ENCODE results near the gene RBMS3. TPM values are rescaled to one million over a fixed set of nuclear protein-coding genes. Genes with fewer than 3 reads are reported as not detected.
A peak's percentile ranks its signal among the peaks of the same experiment; 100 is the strongest.

RBMS3 gene
- total RNA-seq, 1 experiment from 2014 or later = 5.9 TPM

- peaks cover 11% of the 10 kb centered on the region for H3K4me1 ChIP-seq (ENCODE audit: insufficient read depth, low read length, poor library complexity, severe bottlenecking)
- TF ChIP-seq CTCF (conservative IDR thresholded peaks at IDR 0.05; ENCODE audit: low read depth, low read length) = no peak
- no peak for TF ChIP-seq EZH2 (IDR thresholded peaks at IDR 0.05; ENCODE audit: borderline replicate concordance, low read depth, low read length, poor library complexity, severe bottlenecking)
- H3K36me3 ChIP-seq (ENCODE audit: insufficient read depth, low read length, poor library complexity, severe bottlenecking) = no peaks in the 10 kb centered on the region
- no peaks in the 10 kb centered on the region for H3K9me3 ChIP-seq (ENCODE audit: low read depth, low read length, poor library complexity, severe bottlenecking)
- BruUV-seq (replicated peaks) = no TSS peak
- CTCF ChIA-PET = no interaction called here
- POLR2A ChIA-PET (ENCODE audit: low non-redundant PET) = no interaction called here
- intact Hi-C loops (cut with micrococcal nuclease; ENCODE audit: unreplicated experiment) = no loop called here
- no peak for DNase-seq (ENCODE audit: low spot score)
- no peaks in the 10 kb centered on the region for H3K27me3 ChIP-seq (replicated peaks; ENCODE audit: insufficient read depth, low read depth, low read length, poor library complexity)
- no peak overlapping the region for H3K4me3 ChIP-seq (ENCODE audit: low read depth, low read length, poor library complexity, severe bottlenecking)
- no peak overlapping the region for H3K27ac ChIP-seq (ENCODE audit: low read depth, low read length, poor library complexity, severe bottlenecking)
These were observed 655.9 kb downstream of the RBMS3 start for GRCh38 chr3:29936766-29937165.

- Histone ChIP-seq H3K4me3 (ENCODE audit: low read depth, low read length, poor library complexity, severe bottlenecking) (no peak overlapping the region), H3K27ac (ENCODE audit: low read depth, low read length, poor library complexity, severe bottlenecking) (no peak overlapping the region), H3K36me3 (ENCODE audit: insufficient read depth, low read length, poor library complexity, severe bottlenecking) (no peaks in the 10 kb centered on the region), H3K4me1 (ENCODE audit: insufficient read depth, low read length, poor library complexity, severe bottlenecking) (peaks cover 11% of the 10 kb centered on the region), H3K9me3 (ENCODE audit: low read depth, low read length, poor library complexity, severe bottlenecking) (no peaks in the 10 kb centered on the region), H3K27me3 (replicated peaks; ENCODE audit: insufficient read depth, low read depth, low read length, poor library complexity) (no peaks in the 10 kb centered on the region)
- peak; percentile 50 for DNase-seq (ENCODE audit: low spot score)
- POLR2A ChIA-PET (ENCODE audit: low non-redundant PET) = no interaction called here
- no TSS peak for BruUV-seq (replicated peaks)
- CTCF ChIA-PET = no interaction called here
- intact Hi-C loops (cut with micrococcal nuclease; ENCODE audit: unreplicated experiment) = no loop called here
- no peak for TF ChIP-seq CTCF (conservative IDR thresholded peaks at IDR 0.05; ENCODE audit: low read depth, low read length)
- no peak for TF ChIP-seq EZH2 (IDR thresholded peaks at IDR 0.05; ENCODE audit: borderline replicate concordance, low read depth, low read length, poor library complexity, severe bottlenecking)
These were observed 656.3 kb downstream of the RBMS3 start for GRCh38 chr3:29937185-29937584.

- intact Hi-C loops (cut with micrococcal nuclease; ENCODE audit: unreplicated experiment) = no loop called here
- Histone ChIP-seq H3K27ac (ENCODE audit: low read depth, low read length, poor library complexity, severe bottlenecking) (no peak overlapping the region), H3K4me3 (ENCODE audit: low read depth, low read length, poor library complexity, severe bottlenecking) (no peak overlapping the region), H3K4me1 (ENCODE audit: insufficient read depth, low read length, poor library complexity, severe bottlenecking) (no peaks in the 10 kb centered on the region), H3K36me3 (ENCODE audit: insufficient read depth, low read length, poor library complexity, severe bottlenecking) (no peaks in the 10 kb centered on the region), H3K27me3 (replicated peaks; ENCODE audit: insufficient read depth, low read depth, low read length, poor library complexity) (no peaks in the 10 kb centered on the region), H3K9me3 (ENCODE audit: low read depth, low read length, poor library complexity, severe bottlenecking) (no peaks in the 10 kb centered on the region)
- POLR2A ChIA-PET (ENCODE audit: low non-redundant PET) = no interaction called here
- BruUV-seq (replicated peaks) = no TSS peak
- DNase-seq (ENCODE audit: low spot score) = no peak
- TF ChIP-seq EZH2 (IDR thresholded peaks at IDR 0.05; ENCODE audit: borderline replicate concordance, low read depth, low read length, poor library complexity, severe bottlenecking) = no peak
- no peak for TF ChIP-seq CTCF (conservative IDR thresholded peaks at IDR 0.05; ENCODE audit: low read depth, low read length)
- CTCF ChIA-PET = no interaction called here
These were observed 660.0 kb downstream of the RBMS3 start for GRCh38 chr3:29940759-29941323.

Data from A673 (cell line).